ENCODE data around the gene CDS1. TPM values are rescaled to one million over a fixed set of nuclear protein-coding genes. Genes with fewer than 3 reads are reported as not detected.
"Not testable (repeated sequence)": the region's sequence is repeated elsewhere in the genome, so short reads cannot be mapped to it uniquely, and the experiment has no call there.

The CDS1 gene
- not detected in 2 replicates for total RNA-seq (2014; rRNA removed; shearing (Covaris generic))
- polyA plus RNA-seq (2016; fragmentation: Nextera tagmentation; extraction: Ambion mirVana) = 0.04 TPM in 1 of 2 replicates, not detected in the other

DNA sequence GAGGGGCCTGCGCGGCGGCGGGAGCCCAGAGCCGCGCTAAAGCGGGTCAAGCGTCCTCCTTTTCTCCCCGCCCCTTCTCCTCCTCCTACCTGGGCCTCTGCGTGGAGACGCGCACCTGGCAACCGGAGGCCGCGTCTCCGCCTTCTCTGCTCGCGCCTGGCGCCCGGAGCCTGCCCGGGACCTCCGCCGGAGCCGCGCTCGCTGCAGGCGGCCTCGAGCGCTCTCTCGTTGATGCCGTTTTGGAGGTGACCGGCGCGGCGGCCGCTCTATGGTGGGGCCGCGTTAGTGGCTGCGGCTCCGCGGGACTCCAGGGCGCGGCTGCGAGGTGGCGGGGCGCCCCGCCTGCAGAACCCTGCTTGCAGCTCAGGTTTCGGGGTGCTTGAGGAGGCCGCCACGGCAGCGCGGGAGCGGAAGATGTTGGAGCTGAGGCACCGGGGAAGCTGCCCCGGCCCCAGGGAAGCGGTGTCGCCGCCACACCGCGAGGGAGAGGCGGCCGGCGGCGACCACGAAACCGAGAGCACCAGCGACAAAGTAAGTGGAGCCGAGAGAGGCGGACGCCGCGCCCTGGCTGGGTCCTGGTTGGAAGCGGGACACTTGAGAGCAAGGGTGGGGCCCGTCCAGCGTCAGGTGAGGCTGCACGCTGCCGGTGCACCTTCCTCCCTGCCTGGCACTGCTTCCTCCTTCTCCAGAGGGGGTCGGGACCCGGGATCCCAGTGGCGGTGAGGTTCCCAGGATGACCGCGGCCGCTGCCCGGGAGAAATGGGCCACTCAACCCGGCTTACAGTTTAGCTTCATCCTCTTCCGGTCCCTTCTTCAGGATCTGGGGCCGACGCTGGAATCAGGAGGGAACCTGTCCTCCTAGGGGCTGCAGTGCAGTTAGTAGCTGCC, at the start of gene CDS1:
TSS of gene CDS1 (plus strand) at position 140 of the 888 bp plus-strand sequence. CDS start at position 415, 275 bp downstream.
- Histone ChIP-seq H3K4me1 (ENCODE audit: insufficient read depth) (no peaks in the 10 kb centered on the region), H3K27me3 (replicated peaks; ENCODE audit: insufficient read depth) (peaks cover 29% of the 10 kb centered on the region), H4K20me1 (ENCODE audit: insufficient read depth) (no peaks in the 10 kb centered on the region; the same call in 1 of the 2 replicates), H3K27ac (no peak within 1 kb of the TSS), H3K9ac (no peak within 1 kb of the TSS), H2AFZ (peak within 1 kb of the TSS; percentile 79), H3K9me3 (ENCODE audit: low read depth) (no peaks in the 10 kb centered on the region), H3K36me3 (ENCODE audit: low read depth) (no peaks in the 10 kb centered on the region), H3K4me2 (ENCODE audit: unreplicated experiment) (peak within 1 kb of the TSS; percentile 77), H3K79me2 (ENCODE audit: insufficient read depth) (no peaks in the 10 kb centered on the region), H3K4me3 (peak within 1 kb of the TSS; percentile 72), H3K9me2 (ENCODE audit: insufficient read depth) (no peaks in the 10 kb centered on the region), H3F3A (ENCODE audit: insufficient read depth) (no peaks in the 10 kb centered on the region)
- in situ Hi-C loops (cut with MboI) = no loop called here
- peak; percentile 56 for DNase-seq
- 1% methylated on average over 61 to 63 of the region's 88 CpGs for WGBS, 2 experiments (ENCODE audit: low coverage in 1 of 2, low lambda C conversion rate in 2 of 2, missing lambda C conversion rate in 2 of 2)
- TF ChIP-seq EZH2 (IDR thresholded peaks at IDR 0.05; ENCODE audit: insufficient read depth, poor library complexity, severe bottlenecking) (no peak), EZH2phosphoT487 (IDR thresholded peaks at IDR 0.05; ENCODE audit: insufficient read depth, low read depth) (peak; percentile 79; the same call in 1 of the 2 replicates)

GRCh38 chr4:84535901-84536300, 47.0 kb upstream of the CDS1 start:
- DNase-seq = no peak
- H3K79me2 ChIP-seq (ENCODE audit: insufficient read depth) = no peaks in the 10 kb centered on the region
- H2AFZ ChIP-seq = no peak overlapping the region
- H3K4me2 ChIP-seq (ENCODE audit: unreplicated experiment) = no peak overlapping the region
- H3K27ac ChIP-seq = no peak overlapping the region
- H3K27me3 ChIP-seq (replicated peaks; ENCODE audit: insufficient read depth) = no peaks in the 10 kb centered on the region
- no peaks in the 10 kb centered on the region for H3K9me3 ChIP-seq (ENCODE audit: low read depth)
- no peaks in the 10 kb centered on the region for H4K20me1 ChIP-seq (ENCODE audit: insufficient read depth)
- TF ChIP-seq EZH2phosphoT487 (IDR thresholded peaks at IDR 0.05; ENCODE audit: insufficient read depth, low read depth) = no peak
- TF ChIP-seq EZH2 (IDR thresholded peaks at IDR 0.05; ENCODE audit: insufficient read depth, poor library complexity, severe bottlenecking) = no peak
- H3K9ac ChIP-seq = no peak overlapping the region
- H3F3A ChIP-seq (ENCODE audit: insufficient read depth) = no peaks in the 10 kb centered on the region
- in situ Hi-C loops (cut with MboI) = no loop called here
- no peaks in the 10 kb centered on the region for H3K36me3 ChIP-seq (ENCODE audit: low read depth)
- 86 to 91% methylated on average over 2 of the region's 2 CpGs for WGBS, 2 experiments (ENCODE audit: low coverage in 1 of 2, low lambda C conversion rate in 2 of 2, missing lambda C conversion rate in 2 of 2)
- H3K4me1 ChIP-seq (ENCODE audit: insufficient read depth) = no peaks in the 10 kb centered on the region
- no peaks in the 10 kb centered on the region for H3K9me2 ChIP-seq (ENCODE audit: insufficient read depth)
- no peak overlapping the region for H3K4me3 ChIP-seq

DNA sequence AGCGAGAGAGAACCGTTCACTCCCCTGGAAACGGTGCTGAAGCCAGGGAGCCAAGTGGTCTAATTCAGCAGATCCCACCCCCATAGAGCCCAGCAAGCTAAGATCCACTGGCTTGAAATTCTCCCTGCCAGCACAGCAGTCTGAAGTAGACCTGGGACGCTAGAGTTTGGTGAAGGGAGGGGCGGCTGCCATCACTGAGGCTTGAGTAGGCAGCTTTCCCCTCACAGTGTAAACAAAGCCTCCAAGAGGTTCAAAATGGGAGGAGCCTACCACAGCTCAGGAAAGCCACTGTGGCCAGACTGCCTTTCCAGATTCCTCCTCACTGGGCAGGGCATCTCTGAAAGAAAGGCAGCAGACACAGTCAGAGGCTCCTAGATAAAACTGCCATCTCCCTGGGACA, 37.8 kb upstream of the CDS1 start:
- H3K27me3 ChIP-seq (replicated peaks; ENCODE audit: insufficient read depth) = no peaks in the 10 kb centered on the region
- H4K20me1 ChIP-seq (ENCODE audit: insufficient read depth) = no peaks in the 10 kb centered on the region
- TF ChIP-seq EZH2phosphoT487 (IDR thresholded peaks at IDR 0.05; ENCODE audit: insufficient read depth, low read depth) (no peak), EZH2 (IDR thresholded peaks at IDR 0.05; ENCODE audit: insufficient read depth, poor library complexity, severe bottlenecking) (no peak)
- H3K9me2 ChIP-seq (ENCODE audit: insufficient read depth) = no peaks in the 10 kb centered on the region
- H3K4me2 ChIP-seq (ENCODE audit: unreplicated experiment) = no peak overlapping the region
- no peaks in the 10 kb centered on the region for H3K9me3 ChIP-seq (ENCODE audit: low read depth)
- no peaks in the 10 kb centered on the region for H3K4me1 ChIP-seq (ENCODE audit: insufficient read depth)
- no peaks in the 10 kb centered on the region for H3K36me3 ChIP-seq (ENCODE audit: low read depth)
- no peak overlapping the region for H2AFZ ChIP-seq
- no peaks in the 10 kb centered on the region for H3K79me2 ChIP-seq (ENCODE audit: insufficient read depth)
- H3K27ac ChIP-seq = no peak overlapping the region
- no peak overlapping the region for H3K4me3 ChIP-seq
- WGBS, 2 experiments (ENCODE audit: low coverage in 1 of 2, low lambda C conversion rate in 2 of 2, missing lambda C conversion rate in 2 of 2) = 37 to 44% methylated on average over 5 of the region's 5 CpGs
- no peak overlapping the region for H3K9ac ChIP-seq
- H3F3A ChIP-seq (ENCODE audit: insufficient read depth) = no peaks in the 10 kb centered on the region
- in situ Hi-C loops (cut with MboI) = no loop called here
- no peak for DNase-seq

- H3F3A ChIP-seq (ENCODE audit: insufficient read depth) = no peaks in the 10 kb centered on the region
- in situ Hi-C loops (cut with MboI) = no loop called here
These were observed 35.7 kb upstream of the CDS1 start for GRCh38 chr4:84547211-84547610.

GRCh38 chr4:84549191-84549590, 33.7 kb upstream of the CDS1 start:
- WGBS, 2 experiments (ENCODE audit: low coverage in 1 of 2, low lambda C conversion rate in 2 of 2, missing lambda C conversion rate in 2 of 2) = 30 to 37% methylated on average over 6 of the region's 6 CpGs
- H3K27me3 ChIP-seq (replicated peaks; ENCODE audit: insufficient read depth); in situ Hi-C loops (cut with MboI); H3K9me3 ChIP-seq (ENCODE audit: low read depth); H4K20me1 ChIP-seq (ENCODE audit: insufficient read depth); H3K4me1 ChIP-seq (ENCODE audit: insufficient read depth); H2AFZ ChIP-seq; H3K36me3 ChIP-seq (ENCODE audit: low read depth); H3K9ac ChIP-seq; H3K4me3 ChIP-seq; H3K79me2 ChIP-seq (ENCODE audit: insufficient read depth); H3F3A ChIP-seq (ENCODE audit: insufficient read depth); H3K4me2 ChIP-seq (ENCODE audit: unreplicated experiment); H3K9me2 ChIP-seq (ENCODE audit: insufficient read depth); H3K27ac ChIP-seq; DNase-seq: not testable (repeated sequence)

More at GRCh38 chr4:84547211-84547610, 35.7 kb upstream of the CDS1 start:
- 40 to 44% methylated on average over 3 of the region's 3 CpGs for WGBS, 2 experiments (ENCODE audit: low coverage in 1 of 2, low lambda C conversion rate in 2 of 2, missing lambda C conversion rate in 2 of 2)
- TF ChIP-seq EZH2phosphoT487 (IDR thresholded peaks at IDR 0.05; ENCODE audit: insufficient read depth, low read depth) = no peak
- no peak for TF ChIP-seq EZH2 (IDR thresholded peaks at IDR 0.05; ENCODE audit: insufficient read depth, poor library complexity, severe bottlenecking)
- no peaks in the 10 kb centered on the region for H3K9me2 ChIP-seq (ENCODE audit: insufficient read depth)
- H3K4me1 ChIP-seq (ENCODE audit: insufficient read depth) = no peaks in the 10 kb centered on the region
- no peaks in the 10 kb centered on the region for H3K79me2 ChIP-seq (ENCODE audit: insufficient read depth)
- no peak overlapping the region for H3K4me2 ChIP-seq (ENCODE audit: unreplicated experiment)
- H3K4me3 ChIP-seq = no peak overlapping the region
- H3K9ac ChIP-seq = no peak overlapping the region
- no peaks in the 10 kb centered on the region for H3K36me3 ChIP-seq (ENCODE audit: low read depth)
- H3K27ac ChIP-seq = no peak overlapping the region
- no peaks in the 10 kb centered on the region for H4K20me1 ChIP-seq (ENCODE audit: insufficient read depth)
- DNase-seq = no peak
- no peak overlapping the region for H2AFZ ChIP-seq
- no peaks in the 10 kb centered on the region for H3K27me3 ChIP-seq (replicated peaks; ENCODE audit: insufficient read depth)
- H3K9me3 ChIP-seq (ENCODE audit: low read depth) = no peaks in the 10 kb centered on the region
